GM20000 (cell line): ENCODE measurements around the gene LRRC7.

Experiments
- DNase-seq: peaks from one replicate; pipeline ENCODE4 v3.0.0; 2012; ENCODE audit warnings: low spot score
- CTCF ChIP-seq: IDR thresholded peaks from 2 replicates; pipeline ENCODE4 v1.5.1; 2012; ENCODE audit warnings: mild to moderate bottlenecking, control low read depth; ENCODE audit errors: extremely low read depth, missing control alignments

The LRRC7 gene

GRCh38 chr1:69587391-69587790 is 19.7 kb downstream of the LRRC7 start:
- no peak for TF ChIP-seq CTCF
- DNase-seq = no peak

GRCh38 chr1:69589799-69590198 is 22.1 kb downstream of the LRRC7 start:
- DNase-seq = no peak
- no peak for TF ChIP-seq CTCF

GRCh38 chr1:69592341-69592740 is 24.6 kb downstream of the LRRC7 start:
- DNase-seq = no peak
- TF ChIP-seq CTCF = no peak

- TF ChIP-seq CTCF = no peak
- no peak for DNase-seq
Measured at GRCh38 chr1:69595486-69595885, 27.8 kb downstream of the LRRC7 start.

- no peak for DNase-seq
- TF ChIP-seq CTCF = no peak
Measured at GRCh38 chr1:69611316-69611715, 43.6 kb downstream of the LRRC7 start.

GRCh38 chr1:69613414-69613813 is 45.7 kb downstream of the LRRC7 start:
- no peak for DNase-seq
- no peak for TF ChIP-seq CTCF

- TF ChIP-seq CTCF = no peak
- DNase-seq = no peak
Measured at GRCh38 chr1:69638673-69639072, 71.0 kb downstream of the LRRC7 start.
